Activated naive CD8-positive, alpha-beta T cell treated with anti-CD3 and anti-CD28 coated beads, Interleukin-2, amount 10 ng/mL, durations not matched to agents 7 days and 5 days (primary cell): ENCODE results near the gene SLC22A23. TPM values are rescaled to one million over a fixed set of nuclear protein-coding genes. Genes with fewer than 3 reads are reported as not detected.

Source experiments
- ATAC-seq: fragments of 150-1000 bp; cut with Tn5 transposase; one replicate; pipeline ENCODE4 v1.10.0; 2021; ENCODE audit warnings: low read depth, moderate library complexity
- POLR2A ChIA-PET: fragments of 350-600 bp; sonication (Branson Sonifier 250); formaldehyde crosslinking; loops from one replicate; lab custom pipeline; 2021; ENCODE audit warnings: antibody characterized with exemption; lab: Charles Lee
- DNase-seq: peaks from one replicate; pipeline ENCODE4 v3.0.0; 2021
- H3K27ac Mint-ChIP-seq: one replicate; pipeline ENCODE4 v1.8.0; 2022; ENCODE audit warnings: mild to moderate bottlenecking, mixed read lengths
- H3K27me3 Mint-ChIP-seq: one replicate; pipeline ENCODE4 v1.8.0; 2022; ENCODE audit warnings: mild to moderate bottlenecking, moderate library complexity, mixed read lengths
- H3K36me3 Mint-ChIP-seq: one replicate; pipeline ENCODE4 v1.8.0; 2021; ENCODE audit warnings: mild to moderate bottlenecking, mixed read lengths
- H3K4me1 Mint-ChIP-seq: one replicate; pipeline ENCODE4 v1.8.0; 2021; ENCODE audit warnings: mixed read lengths
- H3K4me3 Mint-ChIP-seq: one replicate; pipeline ENCODE4 v1.8.0; 2022; ENCODE audit warnings: mild to moderate bottlenecking, moderate library complexity, mixed read lengths
- H3K9me3 Mint-ChIP-seq: one replicate; pipeline ENCODE4 v1.8.0; 2021; ENCODE audit warnings: mixed read lengths
- total RNA-seq, 2 experiments: library from RNA; stranded (reverse); gene quantifications; one replicate each; pipeline ENCODE4 v1.2.3, GENCODE V29; 2021

SLC22A23 gene
- total RNA-seq, 2 experiments from 2014 or later, result 0.82 to 1.2 TPM

- POLR2A ChIA-PET, result no interaction called here
- Mint-ChIP-seq H3K4me3 (no peak overlapping the region), H3K27me3 (peaks cover 25% of the 10 kb centered on the region), H3K36me3 (no peaks in the 10 kb centered on the region), H3K4me1 (peaks cover 9% of the 10 kb centered on the region), H3K27ac (no peak overlapping the region), H3K9me3 (no peaks in the 10 kb centered on the region)
- ATAC-seq, result no peak
- no peak for DNase-seq
Observed at GRCh38 chr6:3359101-3359752, 97.6 kb downstream of the SLC22A23 start.

GRCh38 chr6:3358413-3359100, 98.3 kb downstream of the SLC22A23 start:
- H3K9me3 Mint-ChIP-seq, result no peaks in the 10 kb centered on the region
- ATAC-seq, result no peak
- no peak for DNase-seq
- POLR2A ChIA-PET, result no interaction called here
- no peak overlapping the region for H3K27ac Mint-ChIP-seq
- H3K27me3 Mint-ChIP-seq, result peaks cover 25% of the 10 kb centered on the region
- H3K4me3 Mint-ChIP-seq, result no peak overlapping the region
- no peaks in the 10 kb centered on the region for H3K36me3 Mint-ChIP-seq
- H3K4me1 Mint-ChIP-seq, result peaks cover 9% of the 10 kb centered on the region

- Mint-ChIP-seq H3K4me1 (peaks cover 9% of the 10 kb centered on the region), H3K9me3 (no peaks in the 10 kb centered on the region), H3K36me3 (no peaks in the 10 kb centered on the region), H3K27ac (no peak overlapping the region), H3K4me3 (no peak overlapping the region), H3K27me3 (peaks cover 25% of the 10 kb centered on the region)
- ATAC-seq (no peak), DNase-seq (no peak)
- POLR2A ChIA-PET, result no interaction called here
Observed at GRCh38 chr6:3357678-3358077, 99.2 kb downstream of the SLC22A23 start.

- H3K27ac Mint-ChIP-seq, result no peak overlapping the region
- H3K27me3 Mint-ChIP-seq, result peaks cover 25% of the 10 kb centered on the region
- ATAC-seq (no peak), DNase-seq (no peak)
- H3K4me1 Mint-ChIP-seq, result peaks cover 9% of the 10 kb centered on the region
- H3K9me3 Mint-ChIP-seq, result no peaks in the 10 kb centered on the region
- no peaks in the 10 kb centered on the region for H3K36me3 Mint-ChIP-seq
- POLR2A ChIA-PET, result no interaction called here
- peak overlapping the region; percentile 59 for H3K4me3 Mint-ChIP-seq
Observed at GRCh38 chr6:3356824-3357420, 99.9 kb downstream of the SLC22A23 start.

GRCh38 chr6:3356056-3356823, 100.6 kb downstream of the SLC22A23 start:
- peaks cover 9% of the 10 kb centered on the region for H3K4me1 Mint-ChIP-seq
- H3K9me3 Mint-ChIP-seq, result no peaks in the 10 kb centered on the region
- peak overlapping the region; percentile 59 for H3K4me3 Mint-ChIP-seq
- POLR2A ChIA-PET, result no interaction called here
- H3K27ac Mint-ChIP-seq, result no peak overlapping the region
- H3K36me3 Mint-ChIP-seq, result no peaks in the 10 kb centered on the region
- H3K27me3 Mint-ChIP-seq, result peaks cover 25% of the 10 kb centered on the region
- peak; percentile 36 for DNase-seq
- ATAC-seq, result peak; percentile 53

GRCh38 chr6:3355358-3356055, 101.3 kb downstream of the SLC22A23 start:
- Mint-ChIP-seq H3K4me3 (peak overlapping the region; percentile 72), H3K27ac (peak overlapping the region; percentile 37), H3K36me3 (no peaks in the 10 kb centered on the region), H3K27me3 (peaks cover 25% of the 10 kb centered on the region), H3K9me3 (no peaks in the 10 kb centered on the region), H3K4me1 (peaks cover 9% of the 10 kb centered on the region)
- ATAC-seq (no peak), DNase-seq (no peak)
- POLR2A ChIA-PET, result no interaction called here

- no peak overlapping the region for H3K27ac Mint-ChIP-seq
- H3K36me3 Mint-ChIP-seq, result no peaks in the 10 kb centered on the region
- H3K4me3 Mint-ChIP-seq, result no peak overlapping the region
- no peak for ATAC-seq
- POLR2A ChIA-PET, result no interaction called here
- no peaks in the 10 kb centered on the region for H3K9me3 Mint-ChIP-seq
- no peak for DNase-seq
- peaks cover 25% of the 10 kb centered on the region for H3K27me3 Mint-ChIP-seq
- peaks cover 9% of the 10 kb centered on the region for H3K4me1 Mint-ChIP-seq
Observed at GRCh38 chr6:3355011-3355357, 101.9 kb downstream of the SLC22A23 start.

- H3K27ac Mint-ChIP-seq, result no peak overlapping the region
- H3K4me3 Mint-ChIP-seq, result no peak overlapping the region
- no peak for DNase-seq
- peaks cover 14% of the 10 kb centered on the region for H3K4me1 Mint-ChIP-seq
- peaks cover 25% of the 10 kb centered on the region for H3K27me3 Mint-ChIP-seq
- POLR2A ChIA-PET, result no interaction called here
- ATAC-seq, result no peak
- H3K9me3 Mint-ChIP-seq, result no peaks in the 10 kb centered on the region
- no peaks in the 10 kb centered on the region for H3K36me3 Mint-ChIP-seq
Observed at GRCh38 chr6:3353939-3354338, 102.9 kb downstream of the SLC22A23 start.

GRCh38 chr6:3353213-3353903, 103.5 kb downstream of the SLC22A23 start:
- no peaks in the 10 kb centered on the region for H3K9me3 Mint-ChIP-seq
- DNase-seq, result no peak
- no peak overlapping the region for H3K27ac Mint-ChIP-seq
- ATAC-seq, result no peak
- POLR2A ChIA-PET, result no interaction called here
- no peaks in the 10 kb centered on the region for H3K36me3 Mint-ChIP-seq
- peaks cover 27% of the 10 kb centered on the region for H3K27me3 Mint-ChIP-seq
- H3K4me3 Mint-ChIP-seq, result no peak overlapping the region
- peaks cover 14% of the 10 kb centered on the region for H3K4me1 Mint-ChIP-seq

GRCh38 chr6:3352678-3353077, 104.2 kb downstream of the SLC22A23 start:
- DNase-seq (no peak), ATAC-seq (no peak)
- Mint-ChIP-seq H3K36me3 (no peaks in the 10 kb centered on the region), H3K27me3 (peaks cover 24% of the 10 kb centered on the region), H3K9me3 (no peaks in the 10 kb centered on the region), H3K4me3 (no peak overlapping the region), H3K27ac (no peak overlapping the region), H3K4me1 (peaks cover 14% of the 10 kb centered on the region)
- POLR2A ChIA-PET, result no interaction called here

- H3K27ac Mint-ChIP-seq, result no peak overlapping the region
- POLR2A ChIA-PET, result no interaction called here
- H3K9me3 Mint-ChIP-seq, result no peaks in the 10 kb centered on the region
- H3K4me3 Mint-ChIP-seq, result no peak overlapping the region
- no peaks in the 10 kb centered on the region for H3K36me3 Mint-ChIP-seq
- H3K4me1 Mint-ChIP-seq, result peaks cover 14% of the 10 kb centered on the region
- DNase-seq (no peak), ATAC-seq (no peak)
- H3K27me3 Mint-ChIP-seq, result peaks cover 19% of the 10 kb centered on the region
Observed at GRCh38 chr6:3351829-3352524, 104.9 kb downstream of the SLC22A23 start.

GRCh38 chr6:3351105-3351676, 105.7 kb downstream of the SLC22A23 start:
- no peaks in the 10 kb centered on the region for H3K36me3 Mint-ChIP-seq
- ATAC-seq (no peak), DNase-seq (no peak)
- H3K9me3 Mint-ChIP-seq, result no peaks in the 10 kb centered on the region
- POLR2A ChIA-PET, result no interaction called here
- H3K4me3 Mint-ChIP-seq, result no peak overlapping the region
- H3K27ac Mint-ChIP-seq, result no peak overlapping the region
- H3K4me1 Mint-ChIP-seq, result peaks cover 11% of the 10 kb centered on the region
- H3K27me3 Mint-ChIP-seq, result peaks cover 14% of the 10 kb centered on the region
